Measurements from ENCODE around the gene FAM151A. TPM values are rescaled to one million over a fixed set of nuclear protein-coding genes. Genes with fewer than 3 reads are reported as not detected.

The FAM151A gene
- polyA plus RNA-seq, 3 donors: not detected

GRCh38 chr1:54643736-54644135 lies 20.4 kb upstream of the FAM151A start:
- Mint-ChIP-seq H3K27ac (no peak overlapping the region), H3K9me3 (peaks cover 10 to 25% (median 20%) of the 10 kb centered on the region in 7 donors), H3K36me3 (no peaks in the 10 kb centered on the region), H3K4me3 (no peak overlapping the region), H3K27me3 (ENCODE audit: low read depth in 3 of 3) (peaks cover 0 to 2% (median 2%) of the 10 kb centered on the region in 3 donors), H3K4me1 (peaks cover 2% of the 10 kb centered on the region)
- intact Hi-C loops (cut with micrococcal nuclease): no loop called here
- Histone ChIP-seq H3K9me3 (replicated peaks in 1 of 2; ENCODE audit: control insufficient read depth in 1 of 2, insufficient read depth in 1 of 2, low read length in 2 of 2) (peaks cover 16 to 25% of the 10 kb centered on the region in 2 donors), H4K20me1 (ENCODE audit: insufficient read depth, low read length) (no peaks in the 10 kb centered on the region), H3K4me3 (replicated peaks in 1 of 3; ENCODE audit: low read depth in 2 of 3, low read length in 3 of 3) (no peak overlapping the region), H3K9ac (ENCODE audit: insufficient read depth, low read length, poor library complexity, severe bottlenecking) (no peak overlapping the region), H3K27me3 (ENCODE audit: control insufficient read depth in 2 of 2, insufficient read depth in 2 of 2, low read length in 2 of 2) (no peaks in the 10 kb centered on the region), H3K27ac (ENCODE audit: low read depth in 1 of 2, low read length in 2 of 2) (no peak overlapping the region), H3K4me2 (replicated peaks; ENCODE audit: extremely low read depth, low read length, poor library complexity, severe bottlenecking) (no peak overlapping the region), H2AFZ (ENCODE audit: insufficient read depth, low read depth, low read length, poor library complexity, severe bottlenecking) (no peak overlapping the region), H3K4me1 (ENCODE audit: control insufficient read depth in 1 of 2, insufficient read depth in 2 of 2, low read length in 2 of 2) (no peaks in the 10 kb centered on the region), H3K79me2 (ENCODE audit: insufficient read depth, low read length) (no peaks in the 10 kb centered on the region), H3K36me3 (replicated peaks in 1 of 2; ENCODE audit: control insufficient read depth in 1 of 2, insufficient read depth in 2 of 2, low read length in 2 of 2) (no peaks in the 10 kb centered on the region)
- TF ChIP-seq CTCF (IDR thresholded peaks at IDR 0.05): no peak
- DNase-seq: no peak

GRCh38 chr1:54640863-54641836 lies 17.8 kb upstream of the FAM151A start, which contains the start of gene MROH7:
Gene MROH7 (plus strand): TSS chr1:54641786. CDS start chr1:54652927, 11,141 bp downstream.
- Histone ChIP-seq H2AFZ (ENCODE audit: insufficient read depth, low read depth, low read length, poor library complexity, severe bottlenecking) (no peak within 1 kb of the TSS), H3K27ac (ENCODE audit: low read depth in 1 of 2, low read length in 2 of 2) (no peak within 1 kb of the TSS), H3K9me3 (replicated peaks in 1 of 2; ENCODE audit: control insufficient read depth in 1 of 2, insufficient read depth in 1 of 2, low read length in 2 of 2) (peaks cover 16 to 25% of the 10 kb centered on the region in 2 donors), H3K4me3 (replicated peaks in 1 of 3; ENCODE audit: low read depth in 2 of 3, low read length in 3 of 3) (no peak within 1 kb of the TSS), H4K20me1 (ENCODE audit: insufficient read depth, low read length) (no peaks in the 10 kb centered on the region), H3K79me2 (ENCODE audit: insufficient read depth, low read length) (no peaks in the 10 kb centered on the region), H3K9ac (ENCODE audit: insufficient read depth, low read length, poor library complexity, severe bottlenecking) (no peak within 1 kb of the TSS), H3K4me1 (ENCODE audit: control insufficient read depth in 1 of 2, insufficient read depth in 2 of 2, low read length in 2 of 2) (no peaks in the 10 kb centered on the region), H3K4me2 (replicated peaks; ENCODE audit: extremely low read depth, low read length, poor library complexity, severe bottlenecking) (no peak within 1 kb of the TSS), H3K36me3 (replicated peaks in 1 of 2; ENCODE audit: control insufficient read depth in 1 of 2, insufficient read depth in 2 of 2, low read length in 2 of 2) (no peaks in the 10 kb centered on the region), H3K27me3 (ENCODE audit: control insufficient read depth in 2 of 2, insufficient read depth in 2 of 2, low read length in 2 of 2) (no peaks in the 10 kb centered on the region)
- H3K4me3 Mint-ChIP-seq: no peak within 1 kb of the TSS
- TF ChIP-seq CTCF (IDR thresholded peaks at IDR 0.05): no peak
- intact Hi-C loops (cut with micrococcal nuclease): no loop called here
- DNase-seq: no peak
- 80% methylated on average over 2 of the region's 8 CpGs for WGBS (ENCODE audit: insufficient coverage)
- peaks cover 10 to 25% (median 21%) of the 10 kb centered on the region in 7 donors for H3K9me3 Mint-ChIP-seq
- H3K36me3 Mint-ChIP-seq: no peaks in the 10 kb centered on the region
- H3K27me3 Mint-ChIP-seq (ENCODE audit: low read depth in 3 of 3): peaks cover 2% of the 10 kb centered on the region in 3 donors
- no peak within 1 kb of the TSS for H3K27ac Mint-ChIP-seq
- H3K4me1 Mint-ChIP-seq: peaks cover 2% of the 10 kb centered on the region
